ENCODE measurements around the gene EFHC1. TPM values are rescaled to one million over a fixed set of nuclear protein-coding genes. Genes with fewer than 3 reads are reported as not detected.

EFHC1 gene
- total and polyA plus RNA-seq, 2 of the 13 experiments (the other 11 are each of a cell fraction or from before 2014, with no cell fraction given), result 23.4 to 29.5 TPM

DNA sequence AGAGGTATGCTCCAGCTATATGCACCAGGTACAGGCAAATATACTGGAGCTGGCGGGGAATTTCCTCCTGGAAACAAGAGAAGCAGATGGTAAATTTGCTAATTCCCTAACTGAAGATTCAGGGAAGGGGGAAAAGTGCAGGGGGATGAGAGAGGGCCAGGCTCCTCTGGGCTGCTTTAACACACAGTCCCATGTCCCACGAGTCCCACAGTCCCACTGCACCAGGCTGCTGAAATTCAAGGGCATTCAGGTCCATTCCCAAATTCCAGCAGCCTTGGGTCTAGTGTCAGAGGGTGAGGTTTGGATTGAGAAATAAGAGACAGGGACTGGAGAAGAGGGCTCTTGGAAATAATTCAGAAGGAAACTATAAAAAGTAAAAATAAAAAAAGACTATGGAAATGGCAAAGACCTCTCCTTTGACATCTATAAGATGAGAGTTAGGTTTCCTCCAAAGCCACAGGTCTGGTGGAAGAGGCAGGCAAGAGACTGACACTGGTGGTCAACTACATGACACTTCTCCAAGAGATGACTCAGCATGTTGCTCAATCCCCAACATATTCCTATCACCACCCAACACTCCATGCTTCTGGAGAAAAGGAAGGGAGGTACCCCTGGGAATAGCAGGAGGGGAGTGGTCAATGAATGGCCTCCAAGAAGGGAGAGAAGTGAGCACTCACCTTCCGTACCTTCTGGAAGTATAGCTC, 87.6 kb downstream of the EFHC1 start (continued):
- TF ChIP-seq, protein P1, sequence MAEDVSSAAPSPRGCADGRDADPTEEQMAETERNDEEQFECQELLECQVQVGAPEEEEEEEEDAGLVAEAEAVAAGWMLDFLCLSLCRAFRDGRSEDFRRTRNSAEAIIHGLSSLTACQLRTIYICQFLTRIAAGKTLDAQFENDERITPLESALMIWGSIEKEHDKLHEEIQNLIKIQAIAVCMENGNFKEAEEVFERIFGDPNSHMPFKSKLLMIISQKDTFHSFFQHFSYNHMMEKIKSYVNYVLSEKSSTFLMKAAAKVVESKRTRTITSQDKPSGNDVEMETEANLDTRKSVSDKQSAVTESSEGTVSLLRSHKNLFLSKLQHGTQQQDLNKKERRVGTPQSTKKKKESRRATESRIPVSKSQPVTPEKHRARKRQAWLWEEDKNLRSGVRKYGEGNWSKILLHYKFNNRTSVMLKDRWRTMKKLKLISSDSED (CRISPR knock-in tag; IDR thresholded peaks at IDR 0.05), result no peak
- no peak for TF ChIP-seq TCF7 (IDR thresholded peaks at IDR 0.05; ENCODE audit: low read depth)
- no peak for TF ChIP-seq DZIP1 (CRISPR knock-in tag; IDR thresholded peaks at IDR 0.05)
- TF ChIP-seq NFE2 (CRISPR knock-in tag; IDR thresholded peaks at IDR 0.05), result peak; percentile 76; the same call in 1 of the 2 replicates
- no peak for TF ChIP-seq JARID2 (CRISPR knock-in tag; IDR thresholded peaks at IDR 0.05; ENCODE audit: insufficient replicate concordance)
- TF ChIP-seq AGO1 (IDR thresholded peaks at IDR 0.05; ENCODE audit: low read depth, low read length, poor library complexity, severe bottlenecking), result no peak
- TF ChIP-seq NFE2L2 (IDR thresholded peaks at IDR 0.05; ENCODE audit: low read length), result peak; percentile 93

DNA sequence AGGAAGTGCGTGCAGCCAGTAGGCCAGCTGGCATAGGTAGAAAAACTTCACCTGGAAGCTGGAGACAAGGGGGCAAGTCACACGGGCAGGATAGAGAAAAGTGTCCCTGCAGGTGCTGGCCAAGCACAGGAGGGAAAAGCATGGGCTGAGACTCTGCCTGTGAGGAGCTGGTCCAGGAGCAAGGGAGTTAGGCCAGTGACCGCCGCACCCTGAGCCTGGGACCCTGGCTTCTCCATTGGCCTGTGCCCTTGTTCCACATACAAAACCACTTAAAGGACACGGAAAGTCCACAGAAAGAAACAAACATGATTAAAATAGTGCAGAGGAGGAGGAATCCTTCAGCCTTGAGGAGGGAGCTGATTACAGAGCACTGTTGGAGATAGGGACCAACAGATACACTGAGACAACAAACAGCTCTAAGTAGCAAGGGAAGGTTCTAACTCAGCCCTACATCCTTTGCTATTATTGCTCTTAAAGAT, 88.2 kb downstream of the EFHC1 start:
- no peak overlapping the region for H3K9ac ChIP-seq (ENCODE audit: insufficient read depth, low read depth, low read length)
- DNase-seq (ENCODE audit: low spot score), result no peak
- no peaks in the 10 kb centered on the region for H3K27me3 ChIP-seq (ENCODE audit: control insufficient read depth in 1 of 2, insufficient read depth in 2 of 2, low read length in 2 of 2)
- ChIA-PET POLR2A (no interaction called here), CTCF (ENCODE audit: low intra/inter-chr PET ratio, low total read pairs) (no interaction called here)
- no TSS peak for BruUV-seq (replicated peaks)
- no peaks in the 10 kb centered on the region for H3K9me3 ChIP-seq (ENCODE audit: low read length)
- H4K20me1 ChIP-seq (ENCODE audit: insufficient read depth, low read length), result no peaks in the 10 kb centered on the region
- H3K4me1 ChIP-seq (ENCODE audit: insufficient read depth, low read length), result peaks cover 19% of the 10 kb centered on the region
- intact Hi-C loops (cut with micrococcal nuclease; ENCODE audit: unreplicated experiment) (no loop called here), in situ Hi-C loops (cut with HindIII; ENCODE audit: extremely low pct_ligation_motif_present, low pct_unique_long_range_greater_than_20kb) (no loop called here)
- H2AFZ ChIP-seq (ENCODE audit: low read length), result no peak overlapping the region
- H3K36me3 ChIP-seq (replicated peaks in 1 of 2; ENCODE audit: control insufficient read depth in 1 of 2, insufficient read depth in 2 of 2, low read length in 2 of 2), result peaks cover 49 to 98% of the 10 kb centered on the region in 2 experiments
- no peak for FAIRE-seq
- ATAC-seq, result no peak
- H3K79me2 ChIP-seq (ENCODE audit: insufficient read depth, low read length), result no peaks in the 10 kb centered on the region
- WGBS (ENCODE audit: low lambda C conversion rate), result 97% methylated on average over 5 of the region's 5 CpGs
- no peak overlapping the region for H3K4me3 ChIP-seq (replicated peaks in 1 of 3; ENCODE audit: insufficient read depth in 1 of 3, low read depth in 2 of 3, low read length in 3 of 3)
- no peak overlapping the region for H3K27ac ChIP-seq (ENCODE audit: extremely low read length, insufficient read depth, low read length)
- H3K4me2 ChIP-seq (ENCODE audit: low read depth, low read length), result no peak overlapping the region
- TF ChIP-seq KDM4B (CRISPR knock-in tag; IDR thresholded peaks at IDR 0.05) (0 out of 2 replicates have a peak, but pooled peaks have one; percentile 35), ZNF788 (CRISPR knock-in tag; IDR thresholded peaks at IDR 0.05; ENCODE audit: borderline replicate concordance) (0 out of 2 replicates have a peak, but pooled peaks have one; percentile 30), ZNF616 (CRISPR knock-in tag; IDR thresholded peaks at IDR 0.05; ENCODE audit: low read depth) (no peak), RBM22 (optimal IDR thresholded peaks at IDR 0.05; ENCODE audit: low read length) (peak; percentile 75), ZNF772 (CRISPR knock-in tag; IDR thresholded peaks at IDR 0.05) (0 out of 2 replicates have a peak, but pooled peaks have one; percentile 64), NFAT5 (CRISPR knock-in tag; IDR thresholded peaks at IDR 0.05) (no peak)
